Activated T-cell treated with anti-CD3 and anti-CD28 coated beads, Interleukin-2, amount 50 U/mL, for 1 hour (primary cell): ENCODE measurements around the gene SIRT2.
"Not testable (repeated sequence)": the region's sequence is repeated elsewhere in the genome, so short reads cannot be mapped to it uniquely, and the experiment has no call there.

Experiments
- DNase-seq: peaks from one replicate; pipeline ENCODE4 v3.0.0-alpha.2; 2020

Gene SIRT2

DNA sequence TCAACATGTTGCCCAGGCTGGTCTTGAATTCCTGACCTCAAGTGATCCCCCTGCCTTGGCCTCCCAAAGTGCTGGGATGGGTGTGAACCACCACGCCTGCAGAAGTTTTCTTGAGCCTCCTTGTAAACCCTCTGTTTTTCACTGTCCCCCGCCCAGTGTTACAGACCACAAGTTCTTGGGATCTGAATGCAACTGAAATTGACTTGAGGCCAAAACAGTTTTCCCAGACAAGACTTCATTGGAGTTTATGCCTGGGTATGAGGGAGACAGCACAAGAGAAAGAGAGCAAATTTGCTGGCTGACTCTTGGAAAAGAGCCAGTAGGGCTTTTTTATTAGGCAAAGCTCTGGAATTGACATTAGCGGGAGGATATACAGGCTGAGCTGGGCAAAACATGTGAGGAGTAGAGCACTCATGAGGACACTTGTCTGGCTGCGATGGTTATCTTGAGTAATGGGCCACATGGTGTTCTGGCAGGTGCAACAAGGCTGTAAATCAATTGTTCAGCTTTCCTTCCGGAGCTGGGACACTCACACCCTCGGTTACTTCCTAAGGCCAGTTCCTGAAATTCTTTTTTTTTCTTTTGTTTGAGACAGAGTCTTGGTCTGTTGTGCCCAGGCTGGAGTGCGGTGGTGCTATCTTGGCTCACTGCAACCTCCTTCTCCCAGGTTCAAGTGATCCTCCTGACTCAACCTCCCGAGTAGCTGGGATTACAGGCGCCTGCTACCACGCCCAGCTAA is 36.9 kb downstream of the SIRT2 start:
- DNase-seq = no peak

DNA sequence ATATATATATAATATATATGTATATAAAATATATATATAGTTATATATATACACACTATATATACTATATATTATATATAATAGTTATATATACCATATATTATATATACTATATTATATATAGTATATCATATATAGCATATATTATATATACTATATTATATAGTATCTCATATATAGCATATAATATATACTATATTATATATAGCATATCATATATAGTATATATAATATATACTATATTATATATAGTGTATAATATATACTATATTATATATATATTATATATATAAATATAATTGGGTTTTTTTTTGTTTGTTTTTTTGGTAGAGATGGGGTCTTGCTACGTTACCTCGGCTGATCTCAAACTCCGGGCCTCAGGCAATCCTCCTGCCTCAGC is 38.0 kb downstream of the SIRT2 start:
- no peak for DNase-seq

DNA sequence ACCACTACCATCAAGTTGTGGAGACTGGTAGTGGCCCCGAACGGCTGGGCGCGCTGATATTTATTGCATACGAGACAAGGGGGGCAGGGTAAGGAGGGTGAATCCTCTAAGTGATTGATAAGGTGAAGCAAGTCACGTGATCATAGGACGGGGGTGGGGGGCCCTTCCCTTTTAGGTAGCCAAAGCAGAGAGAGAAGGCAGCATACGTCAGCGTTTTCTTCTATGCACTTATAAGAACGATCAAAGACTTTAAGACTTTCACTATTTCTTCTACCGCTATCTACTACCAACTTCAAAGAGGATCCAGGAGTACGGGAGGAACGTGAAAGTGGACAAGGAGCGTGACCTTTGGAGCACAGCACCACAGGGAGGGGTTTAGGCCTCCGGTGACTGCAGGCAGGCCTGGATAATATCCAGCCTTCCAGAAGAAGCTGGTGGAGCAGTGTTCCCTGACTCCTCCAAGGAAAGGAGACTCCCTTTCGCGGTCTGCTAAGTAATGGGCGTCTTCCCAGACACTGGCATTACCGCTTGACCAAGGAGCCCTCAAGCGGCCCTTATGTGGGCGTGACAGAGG is 39.7 kb downstream of the SIRT2 start:
- not testable (repeated sequence) for DNase-seq

DNA sequence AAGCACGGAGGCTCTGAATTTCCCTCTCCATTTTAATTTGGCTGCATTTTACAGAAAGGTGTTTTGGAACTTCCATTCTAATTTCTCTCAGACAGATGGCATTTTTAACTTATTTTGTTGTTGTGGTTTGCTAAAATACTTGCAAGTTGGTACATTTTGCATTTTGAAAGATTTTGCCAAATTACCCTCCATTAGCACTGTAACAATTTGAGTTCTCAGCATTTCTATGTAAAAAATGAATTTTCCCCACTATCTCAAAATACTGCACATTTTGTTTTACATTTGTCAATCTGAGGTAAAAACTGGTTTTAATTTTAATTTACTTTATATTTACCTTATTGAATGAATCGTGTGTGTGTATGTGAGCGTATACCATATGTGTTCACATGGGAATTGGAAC is 42.6 kb downstream of the SIRT2 start:
- no peak for DNase-seq

DNA sequence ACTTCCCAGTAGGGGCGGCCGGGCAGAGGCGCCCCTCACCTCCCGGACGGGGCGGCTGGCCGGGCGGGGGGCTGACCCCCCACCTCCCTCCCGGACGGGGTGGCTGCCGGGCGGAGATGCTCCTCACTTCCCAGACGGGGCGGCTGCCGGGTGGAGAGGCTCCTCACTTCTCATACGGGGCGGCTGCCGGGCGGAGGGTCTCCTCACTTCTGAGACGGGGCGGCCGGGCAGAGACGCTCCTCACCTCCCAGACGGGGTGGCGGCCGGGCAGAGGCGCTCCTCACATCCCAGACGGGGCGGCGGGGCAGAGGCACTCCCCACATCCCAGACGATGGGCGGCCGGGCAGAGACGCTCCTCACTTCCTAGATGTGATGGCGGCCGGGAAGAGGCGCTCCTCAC is 43.7 kb downstream of the SIRT2 start:
- DNase-seq = not testable (repeated sequence)

DNA sequence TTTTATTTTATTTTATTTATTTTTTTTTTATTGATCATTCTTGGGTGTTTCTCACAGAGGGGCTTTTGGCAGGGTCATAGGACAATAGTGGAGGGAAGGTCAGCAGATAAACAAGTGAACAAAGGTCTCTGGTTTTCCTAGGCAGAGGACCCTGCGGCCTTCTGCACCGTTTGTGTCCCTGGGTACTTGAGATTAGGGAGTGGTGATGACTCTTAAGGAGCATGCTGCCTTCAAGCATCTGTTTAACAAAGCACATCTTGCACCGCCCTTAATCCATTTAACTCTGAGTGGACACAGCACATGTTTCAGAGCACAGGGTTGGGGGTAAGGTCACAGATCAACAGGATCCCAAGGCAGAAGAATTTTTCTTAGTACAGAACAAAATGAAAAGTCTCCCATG is 44.5 kb downstream of the SIRT2 start:
- not testable (repeated sequence) for DNase-seq

DNA sequence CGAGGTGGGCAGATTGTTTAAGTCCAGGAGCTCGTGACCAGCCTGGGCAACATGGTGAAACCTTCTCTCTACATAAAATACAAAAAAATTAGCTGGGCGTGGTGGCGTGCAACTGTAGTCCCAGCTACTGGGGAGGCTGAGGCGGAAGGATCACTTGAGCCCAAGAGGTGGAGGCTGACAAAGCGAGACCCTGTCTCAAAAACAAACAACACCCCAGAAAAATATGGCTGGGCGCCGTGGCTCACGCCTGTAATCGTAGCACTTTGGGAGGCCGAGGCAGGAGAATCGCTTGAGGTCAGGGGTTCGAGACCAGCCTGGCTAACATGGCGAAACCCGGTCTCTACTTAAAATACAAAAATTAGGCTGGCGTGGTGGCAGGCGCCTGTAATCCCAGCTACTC is 46.2 kb downstream of the SIRT2 start:
- DNase-seq = no peak

DNA sequence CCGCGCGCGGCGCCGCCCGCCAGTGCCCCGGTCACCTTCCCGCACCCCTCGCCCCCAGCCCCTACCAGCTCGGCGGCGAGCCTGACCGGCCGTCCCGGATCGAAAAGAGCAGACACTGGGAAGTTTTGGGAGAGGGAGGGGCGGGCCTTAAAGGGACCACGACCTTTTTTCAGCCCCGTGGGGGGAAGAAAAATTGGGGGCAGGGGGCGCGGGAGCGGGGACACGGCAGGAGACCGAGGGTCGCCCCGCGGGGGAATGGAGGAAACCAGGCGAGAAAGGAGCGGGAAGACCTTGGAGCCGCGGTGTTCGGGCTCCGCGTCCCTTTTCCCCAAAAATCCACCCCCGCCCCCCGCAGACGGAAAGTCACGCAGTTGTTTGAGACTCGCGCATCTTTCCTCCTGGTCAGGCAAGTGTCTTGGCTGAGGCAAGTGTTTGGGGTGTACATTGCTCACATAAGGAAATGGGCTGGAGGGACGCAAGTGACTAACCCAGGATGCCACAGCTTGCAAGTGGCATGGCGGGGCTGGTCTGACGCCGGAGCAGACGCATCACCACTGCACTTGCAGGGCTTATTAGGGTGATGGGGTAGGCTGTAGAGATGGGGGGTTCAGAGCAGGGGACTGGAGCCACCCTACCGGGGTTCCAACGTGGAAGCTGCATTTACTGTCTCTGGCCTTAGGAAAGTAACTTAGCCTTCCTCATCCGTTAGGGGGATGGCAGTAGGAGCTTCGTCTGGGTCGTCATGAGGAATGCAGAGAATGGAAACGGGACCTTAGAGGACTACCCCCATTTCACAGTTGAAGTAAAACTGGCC is 47.0 kb downstream of the SIRT2 start:
- DNase-seq = peak; percentile 72

DNA sequence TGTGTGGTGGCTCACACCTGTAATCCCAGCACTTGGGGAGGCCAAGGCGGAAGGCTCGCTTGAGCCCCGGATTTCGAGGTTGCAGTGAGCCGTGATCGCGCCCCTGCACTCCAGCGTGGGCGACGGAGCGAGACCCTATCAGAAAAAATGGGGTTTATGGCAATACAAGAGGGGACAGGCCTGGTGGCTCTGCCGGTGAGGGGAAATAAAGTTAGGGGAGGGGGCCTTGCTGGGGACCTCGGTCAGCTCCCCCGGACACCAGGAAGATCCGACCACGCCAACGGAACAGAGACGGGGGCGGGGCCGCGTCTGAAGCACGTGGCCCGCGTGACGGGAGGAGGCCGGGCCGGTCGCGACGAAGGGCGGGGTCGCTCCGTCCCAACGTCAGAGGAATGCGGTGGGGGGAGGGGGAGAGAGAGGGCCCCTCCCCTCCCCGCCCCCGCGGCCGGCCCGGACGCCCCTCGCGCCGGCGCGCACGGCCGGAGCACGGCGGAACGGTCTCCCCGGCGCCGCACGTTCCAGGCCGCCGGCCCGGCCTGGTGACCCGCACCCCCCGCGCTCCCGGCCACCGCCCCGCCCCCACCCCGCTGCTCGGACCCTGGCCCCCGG is 47.7 kb downstream of the SIRT2 start:
- peak; percentile 86 for DNase-seq

DNA sequence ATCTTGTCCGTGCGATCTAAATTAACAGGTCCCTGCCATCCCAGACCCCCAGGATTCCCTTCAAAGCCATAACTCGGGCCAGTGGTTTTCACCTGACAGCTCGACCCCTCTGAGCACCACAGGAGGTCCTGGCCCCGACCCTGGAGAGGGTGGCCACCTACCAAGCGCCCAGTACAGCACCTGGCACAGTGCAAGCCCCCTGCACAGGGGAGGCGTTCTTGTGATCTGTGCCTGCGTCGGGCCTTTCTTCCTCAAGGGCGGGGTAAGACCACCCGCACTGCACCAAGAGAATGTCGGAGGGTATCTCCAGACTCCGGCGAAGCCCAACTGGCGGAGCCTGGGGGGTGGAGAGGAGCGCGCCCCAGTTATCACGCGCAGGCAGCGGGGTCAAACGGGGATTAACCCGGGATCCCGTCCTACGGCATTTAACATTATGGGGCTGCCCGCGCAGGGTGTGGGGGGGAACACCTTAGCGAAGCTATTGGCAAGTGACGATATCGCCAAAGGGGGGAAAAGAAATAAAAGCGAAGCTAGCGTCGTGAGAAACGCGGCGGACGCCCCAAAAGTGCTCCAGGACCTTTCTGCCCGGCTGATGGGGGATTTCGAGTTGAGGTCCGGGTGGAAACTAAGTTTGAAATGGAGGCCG is 48.3 kb downstream of the SIRT2 start:
- DNase-seq = peak; percentile 61

DNA sequence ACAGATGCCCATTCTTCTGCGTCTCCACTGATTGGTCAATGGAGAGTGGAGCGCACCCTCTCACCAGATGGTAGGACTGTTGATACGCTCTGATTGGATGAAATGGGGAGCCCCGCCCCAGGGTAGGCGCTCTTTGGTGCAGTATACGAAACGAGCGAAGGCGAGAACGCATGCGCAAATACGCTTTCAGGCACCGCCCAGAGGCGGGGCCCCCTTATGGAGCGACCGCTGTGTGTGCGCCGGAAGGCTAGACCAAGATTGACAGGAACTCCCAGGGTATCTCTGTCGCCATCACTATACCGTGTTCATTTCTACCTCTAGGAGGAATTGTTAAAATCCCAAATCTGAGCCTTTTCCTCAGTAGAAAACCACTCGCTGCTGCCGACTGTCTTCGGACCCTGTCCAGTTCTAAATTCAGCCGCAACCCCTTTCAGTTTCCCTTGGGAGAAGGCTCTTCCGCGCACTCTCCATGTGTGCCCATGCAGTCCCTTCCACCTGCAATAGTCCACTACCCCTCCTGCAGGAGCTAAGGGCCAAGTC is 48.9 kb downstream of the SIRT2 start:
- peak; percentile 97 for DNase-seq

DNA sequence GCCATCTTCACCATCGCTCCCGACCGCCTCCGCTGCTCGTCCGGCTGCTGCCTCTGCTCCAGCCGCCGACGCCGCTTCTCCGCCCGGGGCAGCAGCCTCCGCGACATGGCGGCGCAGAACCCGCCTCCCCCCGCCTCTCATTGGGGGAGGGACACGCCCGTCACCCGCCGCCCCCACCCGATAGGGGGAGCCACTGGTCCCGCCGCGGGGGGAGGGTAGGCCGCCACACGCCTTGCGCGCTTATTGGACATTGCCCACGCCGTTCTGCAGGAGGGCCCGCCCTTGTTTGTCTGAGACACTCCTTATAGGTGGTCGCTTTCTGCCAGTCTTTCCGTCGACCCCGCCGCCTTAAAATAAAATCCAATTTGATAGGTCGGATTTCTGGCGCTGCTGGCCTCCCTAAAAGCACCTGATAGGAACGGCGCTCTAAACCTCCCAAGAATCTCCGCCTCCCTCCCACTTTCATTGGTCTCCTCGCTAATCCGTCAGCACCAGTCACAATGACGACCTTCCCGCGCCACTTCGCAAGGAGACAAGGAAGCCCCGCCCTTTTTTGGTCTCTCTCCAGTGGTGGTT is 49.5 kb downstream of the SIRT2 start, which contains the start of gene HNRNPL:
TSS of gene HNRNPL (minus strand) at position 127 of the 576 bp plus-strand sequence. CDS start at position 107, 20 bp downstream.
- DNase-seq = peak; percentile 100

DNA sequence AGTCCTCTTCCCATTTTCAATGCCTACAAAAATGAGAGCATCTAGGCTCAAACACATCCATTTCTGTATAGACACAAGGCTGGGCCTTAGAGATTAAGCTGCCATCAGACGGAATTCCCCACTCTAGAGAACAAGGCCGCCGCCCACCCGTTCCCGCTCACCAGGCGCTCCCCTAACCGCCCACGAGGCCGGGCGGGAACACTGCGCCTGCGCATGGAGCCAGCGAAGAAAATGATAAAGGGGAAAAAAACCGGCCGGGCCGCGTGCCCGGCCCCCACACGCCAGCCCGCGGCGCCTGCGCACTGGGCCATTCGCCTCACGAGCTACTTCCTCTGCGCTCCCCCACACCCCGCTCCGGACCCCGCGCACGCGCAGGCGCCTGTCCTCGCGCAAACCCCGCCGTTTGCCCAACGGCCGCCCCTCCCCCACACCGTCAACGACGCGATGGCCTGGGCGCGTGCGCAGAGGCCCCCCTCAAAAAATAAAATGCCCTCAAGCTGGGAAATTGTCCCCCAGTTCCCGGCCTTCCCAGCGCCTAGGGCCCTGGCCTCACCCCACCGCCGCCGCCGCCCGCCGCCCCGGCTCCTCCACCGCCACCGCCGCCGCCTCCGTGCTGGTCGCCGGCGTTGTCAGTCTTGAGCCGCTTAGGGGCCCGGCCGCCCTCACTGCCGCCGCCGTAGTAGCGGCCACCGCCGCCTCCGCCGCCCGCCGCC is 50.1 kb downstream of the SIRT2 start:
- peak; percentile 94 for DNase-seq

DNA sequence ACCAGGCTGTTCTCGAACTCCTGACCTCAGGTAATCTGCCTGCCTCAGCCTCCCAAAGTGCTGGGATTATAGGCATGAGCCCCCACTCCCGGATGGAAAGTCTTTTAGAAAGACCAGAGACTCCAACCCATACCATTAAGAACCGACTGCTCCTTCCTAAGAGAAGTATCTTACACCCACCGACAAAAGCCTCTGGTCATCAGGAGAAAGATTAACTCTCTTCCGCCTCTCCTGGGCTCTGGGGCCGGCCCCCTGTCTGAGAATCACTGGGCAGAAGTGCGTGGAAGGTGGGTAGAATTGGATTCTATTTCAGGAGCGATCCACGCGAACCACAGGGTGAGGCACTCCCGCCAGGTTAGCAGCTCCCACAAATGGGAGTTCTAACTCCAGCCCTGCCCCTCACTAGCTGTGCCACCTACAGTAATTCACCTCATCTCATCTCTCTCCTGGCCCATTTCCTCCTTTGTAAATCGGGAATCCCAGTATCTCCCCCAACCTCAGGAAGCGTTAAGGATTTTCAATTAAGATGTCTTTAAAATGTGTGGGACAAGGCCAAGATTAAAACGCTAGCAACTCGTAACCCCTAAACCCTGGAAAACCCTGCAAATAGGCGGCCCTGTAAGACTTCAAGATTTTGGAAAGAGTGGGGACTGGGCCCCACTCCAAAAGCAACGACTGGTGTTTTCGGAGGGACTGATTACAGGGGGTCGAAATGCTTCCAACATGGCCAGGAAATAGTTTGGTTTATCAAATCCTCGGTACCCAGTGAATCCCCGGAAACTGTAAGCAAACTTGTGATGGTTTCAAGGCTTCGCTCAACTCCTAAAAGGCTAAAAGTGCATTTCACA is 50.9 kb downstream of the SIRT2 start:
- DNase-seq = no peak

DNA sequence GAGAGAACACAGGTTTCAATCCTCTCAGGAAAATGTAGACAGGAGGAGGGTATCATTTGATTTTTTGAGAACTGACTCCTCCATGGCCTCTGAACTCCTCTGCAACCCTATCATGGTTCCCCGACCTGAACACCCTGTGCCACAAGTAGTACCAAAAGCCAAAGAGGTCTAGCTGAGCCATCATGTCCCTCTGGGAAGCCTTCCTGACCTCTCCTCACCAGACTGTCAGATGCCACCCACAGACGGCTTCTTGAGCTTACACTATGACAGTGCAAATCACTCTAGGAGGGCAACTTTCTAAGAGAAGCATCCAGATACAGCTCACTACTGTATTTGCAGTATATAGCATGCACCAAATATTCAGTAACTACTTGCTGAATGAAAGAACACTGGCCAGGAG is 53.3 kb downstream of the SIRT2 start:
- no peak for DNase-seq

DNA sequence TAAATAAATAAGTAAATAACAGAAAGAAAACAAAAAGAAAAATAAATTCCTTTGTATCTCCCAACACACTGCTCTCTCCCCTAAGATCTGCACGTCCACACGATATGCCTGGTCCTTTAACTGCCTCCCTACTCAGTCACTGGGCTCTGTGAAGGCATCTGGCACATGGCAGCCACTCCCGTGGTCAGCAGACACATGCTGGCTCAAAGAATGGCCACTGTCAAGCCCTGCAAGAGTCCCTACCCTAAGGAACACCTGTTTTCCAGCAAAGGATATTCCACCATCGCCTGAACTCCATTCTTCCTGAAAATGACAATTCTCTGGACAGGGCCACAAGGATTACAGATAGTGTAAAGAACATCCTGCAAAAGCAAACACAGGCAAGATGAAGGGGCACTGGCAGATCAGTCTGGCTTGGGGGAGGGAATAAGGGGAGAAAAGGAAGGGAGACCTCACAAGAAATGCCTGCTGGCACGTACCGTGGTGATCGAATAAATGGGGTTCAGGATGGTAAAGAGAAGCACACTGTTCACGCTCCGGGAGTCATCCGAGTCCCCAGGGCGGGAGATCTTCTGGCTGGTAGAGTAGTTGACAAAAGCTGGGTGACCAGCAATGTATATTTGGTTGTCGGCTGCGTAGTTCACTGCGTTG is 53.9 kb downstream of the SIRT2 start:
- DNase-seq = no peak

DNA sequence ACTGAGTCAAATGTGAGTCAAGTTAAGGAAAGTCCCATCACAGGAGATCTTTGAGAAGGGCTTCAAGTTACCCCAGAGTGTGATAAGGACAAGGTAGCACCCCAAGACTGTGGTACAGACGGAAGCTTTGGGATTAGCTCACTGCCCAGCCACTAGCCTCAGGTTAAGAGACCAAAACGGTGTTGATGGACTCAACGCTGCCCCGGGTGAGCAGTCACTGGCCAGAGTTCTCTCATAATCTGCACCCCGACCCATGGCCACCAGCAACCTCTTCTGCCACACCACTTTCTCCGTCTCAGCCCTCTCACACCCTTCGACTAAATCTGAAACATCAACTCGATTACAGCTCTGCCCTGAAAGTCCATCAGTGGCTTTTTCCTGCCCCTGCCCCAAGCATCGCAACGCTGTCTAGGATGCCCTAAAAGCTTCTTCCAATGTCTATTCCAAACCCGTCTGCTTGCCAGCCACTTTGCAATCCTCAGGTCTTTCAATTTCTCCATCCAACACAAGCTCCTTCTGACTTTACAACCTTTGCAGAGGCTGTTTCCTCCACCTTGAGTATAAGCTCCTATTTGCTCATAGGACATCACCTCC is 55.2 kb downstream of the SIRT2 start:
- DNase-seq = no peak

DNA sequence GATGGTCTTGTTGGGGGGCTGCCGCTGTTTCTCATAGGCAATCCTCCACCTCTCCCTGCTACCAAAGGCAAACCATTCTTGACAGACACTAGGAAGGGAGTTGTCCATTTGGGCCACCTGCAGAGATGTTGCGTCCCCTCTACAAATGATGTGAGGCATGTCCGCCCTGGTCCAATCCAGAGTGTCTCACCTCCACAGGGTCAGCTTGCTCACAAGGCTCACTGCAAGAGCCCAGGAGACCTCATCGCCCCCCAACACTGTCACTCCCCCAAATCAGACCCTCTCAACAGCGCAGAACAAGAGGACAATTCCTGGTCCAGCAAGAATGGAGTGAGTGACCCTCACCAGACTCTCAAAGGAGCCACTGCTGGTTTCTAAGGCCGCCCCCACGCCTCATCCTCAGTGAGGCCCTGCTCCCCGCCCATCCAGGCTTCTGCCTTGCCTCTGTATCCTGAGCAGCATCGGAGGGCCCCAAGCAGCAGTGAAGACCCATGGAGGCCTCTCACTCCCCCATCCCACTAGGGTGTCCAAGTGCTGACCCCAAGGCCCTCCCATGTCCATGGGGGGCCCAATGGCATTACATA is 56.2 kb downstream of the SIRT2 start:
- DNase-seq = no peak
